WI38 (cell line): ENCODE results near the gene MUC4.
"Not testable (repeated sequence)": the region's sequence is repeated elsewhere in the genome, so short reads cannot be mapped to it uniquely, and the experiment has no call there.

Experiments
- H3K4me3 ChIP-seq: 2 replicates; pipeline ENCODE4 v1.5.1; 2011; ENCODE audit warnings: low read depth, mild to moderate bottlenecking, control low read depth, low read length
- CTCF ChIP-seq: IDR thresholded peaks from 2 replicates; pipeline ENCODE4 v1.5.1; 2012; ENCODE audit warnings: low read depth, mild to moderate bottlenecking, control low read depth, low read length

MUC4 gene

GRCh38 chr3:195751560-195751959, 60.2 kb downstream of the MUC4 start:
- no peak overlapping the region for H3K4me3 ChIP-seq
- TF ChIP-seq CTCF = no peak

GRCh38 chr3:195750797-195751520, 60.8 kb downstream of the MUC4 start:
- H3K4me3 ChIP-seq = no peak overlapping the region
- TF ChIP-seq CTCF = no peak

- H3K4me3 ChIP-seq = not testable (repeated sequence)
Observed at GRCh38 chr3:195749101-195749500, 62.6 kb downstream of the MUC4 start.

- no peak for TF ChIP-seq CTCF
- no peak overlapping the region for H3K4me3 ChIP-seq
Observed at GRCh38 chr3:195748661-195749060, 63.1 kb downstream of the MUC4 start.

- TF ChIP-seq CTCF = no peak
- no peak overlapping the region for H3K4me3 ChIP-seq
Observed at GRCh38 chr3:195746751-195747150, 65.0 kb downstream of the MUC4 start.

- TF ChIP-seq CTCF = no peak
- no peak overlapping the region for H3K4me3 ChIP-seq
Observed at GRCh38 chr3:195746346-195746745, 65.4 kb downstream of the MUC4 start.

GRCh38 chr3:195744437-195744836, 67.3 kb downstream of the MUC4 start:
- TF ChIP-seq CTCF = no peak

GRCh38 chr3:195739561-195740111, 72.1 kb downstream of the MUC4 start:
- H3K4me3 ChIP-seq = no peak overlapping the region
- no peak for TF ChIP-seq CTCF

More at GRCh38 chr3:195744437-195744836, 67.3 kb downstream of the MUC4 start:
- H3K4me3 ChIP-seq = no peak overlapping the region
